Stimulated activated CD8-positive, alpha-beta memory T cell treated with anti-CD3 and anti-CD28 coated beads, Interleukin-15, amount 100 ng/mL, for 1 hour (primary cell): ENCODE measurements around the gene CUTA.

Source experiments
- DNase-seq: peaks from one replicate; pipeline ENCODE4 v3.0.0-alpha.2; 2020; ENCODE audit warnings: low read depth

The CUTA gene

DNA sequence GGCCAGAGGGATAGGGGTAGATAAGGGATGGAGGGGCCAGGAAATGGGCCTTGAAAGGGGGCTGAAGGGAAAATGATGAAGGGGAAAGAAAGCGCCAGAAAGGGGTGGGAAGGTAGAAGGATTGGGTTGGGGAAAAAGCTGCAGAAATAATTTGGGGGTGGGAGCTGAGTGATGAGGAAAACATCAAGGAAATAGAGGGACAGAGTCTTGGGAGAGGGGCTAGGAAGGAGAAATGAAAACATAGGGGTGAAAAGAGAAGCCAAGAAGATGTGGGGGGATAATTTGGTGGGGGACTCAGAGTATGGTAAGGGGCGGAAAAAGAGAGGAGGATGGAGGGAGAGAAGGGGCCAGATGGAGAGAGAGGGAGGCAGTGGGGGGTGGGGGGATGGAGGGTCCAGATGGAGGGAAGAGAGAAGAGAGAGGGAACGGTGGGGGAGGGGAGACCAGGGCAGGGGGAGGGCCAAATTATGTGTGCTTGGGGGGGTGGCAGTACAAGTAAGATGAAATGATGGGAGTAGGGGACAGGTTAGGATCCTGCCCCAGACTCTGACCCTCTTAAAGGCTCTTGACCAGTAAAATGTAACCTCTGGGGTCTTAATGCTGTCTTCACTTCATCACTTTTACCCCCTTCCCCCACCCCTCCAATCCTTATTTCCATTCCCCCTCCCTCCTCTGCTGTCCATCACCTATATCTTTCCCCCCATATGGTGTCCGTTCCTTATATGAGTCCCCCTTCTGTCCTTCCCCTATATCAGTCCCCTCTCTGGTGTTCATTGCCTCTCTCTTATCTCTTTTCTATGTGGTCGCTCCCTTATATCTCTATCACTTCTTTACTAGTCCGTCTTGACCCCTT lies 2.8 kb upstream of the CUTA start:
- no peak for DNase-seq

DNA sequence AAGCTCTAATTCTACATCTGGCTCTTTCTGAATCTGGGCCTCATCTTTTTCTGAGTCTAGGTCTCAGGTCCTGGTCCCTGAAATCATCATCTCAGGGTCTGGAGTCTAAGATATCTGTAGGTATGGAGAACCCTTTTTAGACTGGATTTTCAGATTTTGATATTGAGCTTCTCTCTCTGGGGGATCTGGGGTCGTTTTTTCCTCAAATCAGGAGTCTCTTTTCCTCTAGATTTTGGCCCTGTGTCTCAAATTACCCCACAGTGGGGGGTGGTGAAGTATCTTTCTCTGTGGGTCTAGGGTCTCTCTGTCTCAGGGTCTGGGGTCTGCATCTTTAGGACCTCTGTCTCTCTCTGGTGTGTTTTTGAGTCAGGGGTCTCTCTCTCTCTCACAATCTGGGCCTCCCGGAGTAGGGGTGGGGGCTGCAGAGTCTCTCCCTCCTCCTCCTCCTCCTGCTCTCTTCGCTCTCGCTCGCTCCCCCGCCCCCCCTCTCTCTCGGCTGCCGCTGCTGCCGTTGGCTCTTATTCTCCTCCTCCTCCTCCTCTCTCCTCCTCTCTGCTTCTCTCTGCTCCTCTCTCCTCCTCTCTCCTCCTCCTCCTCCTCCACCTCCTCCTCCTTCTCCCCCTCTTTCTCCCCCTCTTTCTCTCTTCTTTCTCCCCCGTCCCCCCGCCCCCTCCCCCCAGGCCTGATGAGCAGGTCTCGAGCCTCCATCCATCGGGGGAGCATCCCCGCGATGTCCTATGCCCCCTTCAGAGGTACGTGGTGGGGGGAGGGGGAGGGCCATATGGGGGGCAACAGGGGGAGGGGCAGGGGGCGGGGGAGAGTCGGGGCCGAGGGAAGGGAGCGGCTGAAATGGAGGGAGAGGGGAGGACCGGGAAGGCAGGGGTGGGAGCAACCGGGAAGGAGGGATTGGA lies 1.9 kb upstream of the CUTA start, which contains the start of gene SYNGAP1:
Gene SYNGAP1 (plus strand): TSS at position 486 of the 911 bp plus-strand sequence. CDS start 200 bp downstream, at position 686.
- no peak for DNase-seq

DNA sequence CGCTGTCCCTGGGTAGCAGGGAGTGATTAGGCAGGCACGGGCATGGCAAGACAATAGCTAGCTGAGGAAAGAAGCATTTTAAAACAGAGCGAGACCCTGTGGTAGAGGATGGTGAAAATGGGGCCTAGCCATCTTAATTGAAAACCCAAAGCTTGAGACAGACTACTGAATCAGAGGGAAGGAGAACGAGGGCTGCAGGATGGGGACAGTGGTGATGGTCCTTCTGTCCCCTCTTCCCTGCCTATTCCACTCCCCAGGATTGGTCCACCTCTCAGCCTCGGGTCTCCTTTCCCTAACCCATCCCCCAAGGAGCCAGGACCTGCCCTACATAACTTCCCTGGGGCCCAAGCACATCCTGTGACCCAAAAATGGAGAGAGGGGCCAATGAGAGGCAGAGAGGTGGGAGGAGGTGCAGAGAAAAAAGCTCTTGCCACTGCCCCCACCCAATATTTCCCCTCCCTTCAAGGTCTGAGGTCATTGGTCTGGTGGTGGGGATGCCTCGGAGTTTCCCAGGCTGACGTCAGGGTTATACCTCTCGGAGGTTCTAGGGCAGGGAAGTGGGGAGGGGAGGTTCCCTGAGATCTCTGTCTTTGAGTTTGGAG lies 884 bp upstream of the CUTA start:
- no peak for DNase-seq

DNA sequence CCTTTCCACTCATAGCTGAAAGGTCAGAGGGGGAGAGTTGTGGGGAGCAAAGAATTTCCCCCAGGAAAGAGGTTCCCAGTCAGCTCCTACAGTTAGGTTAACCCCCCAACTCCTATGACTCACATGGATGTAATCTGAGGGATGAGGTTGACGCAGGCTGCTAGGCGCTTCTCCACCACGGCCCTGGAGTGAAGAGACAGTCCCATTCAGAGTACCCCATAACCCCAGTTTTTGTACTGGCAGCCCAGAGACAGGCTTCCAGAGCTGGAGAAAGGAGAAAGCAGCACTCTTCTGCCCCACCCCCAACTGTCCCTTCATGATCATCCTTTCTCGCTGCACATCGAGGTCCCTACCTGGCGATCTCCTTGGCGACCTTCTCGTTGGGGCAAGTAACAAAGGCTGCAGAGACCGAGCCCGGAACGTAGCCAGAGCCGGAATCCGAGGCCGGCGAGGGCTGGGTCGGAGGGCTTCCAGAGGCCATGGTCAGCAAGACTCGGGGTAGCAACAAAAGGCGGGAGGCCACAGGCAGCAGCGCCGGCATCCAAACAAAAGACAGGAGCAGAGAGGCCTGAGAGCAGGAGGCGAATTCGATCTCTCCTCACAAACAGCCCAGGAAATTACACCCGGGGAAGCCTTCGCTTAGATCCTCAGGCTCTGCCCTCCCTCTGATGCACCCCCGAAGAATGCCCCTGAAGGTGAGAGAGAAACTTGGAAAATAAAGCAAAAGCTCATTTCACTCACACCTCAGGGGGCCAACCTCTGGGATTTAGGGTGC lies 592 bp downstream of the CUTA start:
- no peak for DNase-seq

DNA sequence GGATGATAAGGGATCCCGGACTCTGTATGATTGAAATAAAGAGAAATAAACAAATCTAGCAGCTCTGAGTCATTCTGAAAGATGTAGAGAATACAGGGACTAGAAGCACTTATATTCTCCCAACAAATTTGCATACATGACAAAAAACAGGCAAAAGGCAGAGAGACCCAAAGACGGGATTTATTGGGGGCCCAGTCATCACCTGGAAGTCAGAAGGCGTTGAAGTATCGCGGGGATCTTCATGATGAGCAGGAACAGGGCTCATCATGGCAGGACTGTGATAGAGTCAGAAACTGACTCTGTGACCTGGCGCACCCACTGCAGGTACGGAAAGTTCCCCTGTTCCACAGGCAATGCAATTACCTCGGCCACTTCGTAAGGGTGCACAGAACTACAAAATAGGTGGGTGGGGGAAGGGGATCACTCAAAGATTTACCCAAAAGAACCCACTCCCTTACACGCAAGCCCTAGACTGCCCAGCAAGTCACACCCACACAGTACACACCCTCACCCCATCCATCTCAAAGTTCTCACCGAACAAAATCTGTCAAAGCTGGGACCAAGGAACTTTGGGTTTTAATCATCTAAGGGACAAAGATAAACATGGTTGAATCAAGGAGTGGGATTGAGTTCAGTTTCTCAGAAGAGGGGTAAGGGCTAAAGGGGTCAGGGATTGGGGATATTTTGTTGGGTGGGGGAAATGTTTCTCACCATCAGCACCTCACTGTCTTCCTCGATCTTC lies 1.4 kb downstream of the CUTA start:
- no peak for DNase-seq

DNA sequence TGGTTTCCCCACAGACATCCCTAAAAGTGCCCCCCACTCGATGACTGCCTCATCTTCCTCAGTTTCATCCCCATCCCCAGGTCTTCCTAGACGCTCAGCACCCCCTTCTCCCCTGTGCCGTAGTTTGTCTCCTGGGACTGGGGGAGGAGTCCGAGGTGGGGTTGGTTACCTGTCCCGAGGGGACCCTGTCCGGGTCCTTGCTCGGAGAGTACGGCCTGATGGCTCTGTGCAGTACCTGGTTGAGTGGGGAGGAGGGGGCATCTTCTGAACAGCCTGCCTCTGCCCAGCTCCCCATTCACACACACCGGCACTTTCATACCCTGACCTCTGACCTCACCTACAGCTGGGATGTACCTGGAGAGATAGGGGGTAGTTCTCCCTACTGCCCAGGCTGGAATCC lies 2.1 kb downstream of the CUTA start:
- DNase-seq: no peak

DNA sequence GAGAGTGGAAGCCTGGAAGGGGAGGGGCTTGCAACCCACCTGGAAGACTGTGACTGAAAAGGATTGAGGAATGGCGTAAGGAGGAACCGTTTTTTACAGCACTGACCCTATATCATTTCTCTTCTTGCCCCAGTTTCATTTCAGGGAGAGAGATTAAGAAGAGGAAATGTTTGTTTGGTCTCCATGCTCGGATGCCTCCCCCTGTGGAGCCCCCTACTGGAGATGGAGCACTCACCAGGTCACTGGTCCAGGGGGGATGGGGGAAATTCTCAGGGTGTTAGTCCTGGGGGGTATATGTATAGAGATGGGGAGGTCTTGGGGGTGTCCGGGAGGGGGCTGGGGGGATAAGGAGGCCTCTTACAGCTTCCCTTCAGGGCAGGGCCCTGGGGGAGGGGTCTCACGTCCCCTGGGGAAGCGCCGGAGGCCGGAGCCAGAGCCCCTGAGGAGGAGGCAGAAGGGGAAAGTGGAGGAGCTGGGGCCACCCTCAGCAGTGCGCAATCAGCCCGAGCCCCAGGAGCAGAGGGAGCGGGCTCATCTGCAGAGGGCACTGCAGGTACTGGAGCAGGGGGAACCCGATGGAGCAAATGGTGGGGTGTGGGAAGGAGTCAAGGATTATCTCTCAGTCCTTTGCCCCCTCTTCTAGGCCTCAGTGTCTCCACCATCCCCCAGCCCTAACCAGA lies 3.2 kb downstream of the CUTA start:
- DNase-seq: no peak

DNA sequence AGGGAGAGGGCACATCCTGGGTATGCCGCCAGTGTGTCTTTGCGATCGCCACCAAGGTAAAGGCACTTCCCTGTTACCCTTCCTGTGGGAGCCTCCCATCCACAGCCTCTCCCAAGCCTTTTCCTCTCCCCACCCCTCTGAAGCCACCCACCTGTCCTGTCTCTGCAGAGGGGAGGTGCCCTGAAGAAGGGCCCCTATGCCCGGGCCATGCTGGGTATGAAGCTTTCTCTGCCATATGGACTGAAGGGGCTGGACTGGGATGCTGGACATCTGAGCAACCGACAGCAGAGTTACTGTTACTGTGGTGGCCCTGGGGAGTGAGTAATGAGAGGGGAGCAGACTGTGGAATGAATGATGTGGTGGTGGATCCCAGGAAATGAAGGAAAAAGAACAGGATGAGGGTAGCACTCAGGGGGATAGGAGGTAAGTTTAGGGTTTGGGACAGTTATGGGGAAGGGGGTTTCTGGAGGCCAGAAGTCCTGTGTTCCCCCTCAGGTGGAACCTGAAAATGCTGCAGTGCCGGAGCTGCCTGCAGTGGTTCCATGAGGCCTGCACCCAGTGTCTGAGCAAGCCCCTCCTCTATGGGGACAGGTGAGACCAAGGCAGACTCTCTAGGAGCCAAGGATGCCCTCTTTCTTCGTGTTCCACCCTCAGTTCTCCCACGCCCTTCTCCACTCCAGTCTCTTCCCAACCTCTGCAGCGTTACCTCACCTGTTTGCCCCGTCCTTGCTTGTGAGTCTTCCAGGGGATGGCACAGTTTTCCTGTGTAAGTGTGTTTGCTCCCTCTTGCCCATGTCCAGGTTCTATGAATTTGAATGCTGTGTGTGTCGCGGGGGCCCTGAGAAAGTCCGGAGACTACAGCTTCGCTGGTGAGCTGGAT lies 4.4 kb downstream of the CUTA start:
- DNase-seq: no peak

DNA sequence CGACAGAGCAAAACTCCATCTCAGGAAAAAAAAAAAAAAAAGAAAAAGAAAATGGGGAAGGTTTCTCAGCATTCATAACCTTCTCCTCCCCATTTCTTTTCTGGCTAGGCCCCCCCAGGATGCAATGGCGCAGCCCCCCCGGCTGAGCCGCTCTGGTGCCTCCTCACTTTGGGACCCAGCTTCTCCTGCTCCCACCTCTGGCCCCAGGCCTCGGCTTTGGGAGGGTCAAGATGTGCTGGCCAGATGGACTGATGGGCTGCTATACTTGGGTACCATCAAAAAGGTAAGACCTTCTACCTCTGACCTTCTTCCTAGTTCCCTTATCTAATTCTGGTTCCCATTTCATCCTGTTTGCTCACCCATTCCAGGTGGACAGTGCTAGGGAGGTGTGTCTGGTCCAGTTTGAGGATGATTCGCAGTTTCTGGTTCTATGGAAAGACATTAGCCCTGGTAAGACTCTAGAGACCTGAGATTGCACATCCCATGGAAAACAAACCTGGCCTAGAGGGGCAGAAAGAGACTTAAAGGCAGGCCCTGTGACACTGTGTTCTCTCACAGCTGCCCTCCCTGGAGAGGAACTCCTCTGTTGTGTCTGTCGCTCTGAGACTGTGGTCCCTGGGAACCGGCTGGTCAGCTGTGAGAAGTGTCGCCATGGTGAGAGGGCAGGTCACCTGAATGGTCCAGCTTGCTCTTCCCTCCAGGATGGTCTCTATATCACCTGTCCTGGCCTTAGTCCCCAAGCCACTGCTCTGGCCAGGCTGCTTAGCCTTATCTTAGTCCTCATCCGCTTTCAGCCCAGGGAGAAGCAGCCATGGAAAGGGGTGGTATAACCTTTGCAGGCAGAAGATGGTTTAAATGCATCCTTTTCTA lies 5.5 kb downstream of the CUTA start:
- no peak for DNase-seq

DNA sequence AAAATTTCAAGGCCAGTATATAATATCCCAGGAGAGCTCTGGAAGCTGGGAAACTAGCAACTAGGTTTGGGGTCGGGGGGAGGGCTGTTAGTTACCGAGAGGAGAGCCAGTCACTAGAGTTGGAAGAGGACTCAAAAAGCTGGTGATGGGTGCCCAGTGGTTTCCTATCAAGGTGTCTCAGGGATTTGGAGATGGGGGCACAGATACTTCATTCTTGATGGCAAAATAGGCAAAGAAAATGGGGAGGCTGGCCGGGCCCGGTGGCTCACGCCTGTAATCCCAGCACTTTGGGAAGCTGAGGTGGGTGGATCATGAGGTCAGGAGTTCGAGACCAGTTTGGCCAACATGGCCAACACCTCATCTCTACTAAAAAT lies 6.3 kb downstream of the CUTA start:
- DNase-seq: no peak

DNA sequence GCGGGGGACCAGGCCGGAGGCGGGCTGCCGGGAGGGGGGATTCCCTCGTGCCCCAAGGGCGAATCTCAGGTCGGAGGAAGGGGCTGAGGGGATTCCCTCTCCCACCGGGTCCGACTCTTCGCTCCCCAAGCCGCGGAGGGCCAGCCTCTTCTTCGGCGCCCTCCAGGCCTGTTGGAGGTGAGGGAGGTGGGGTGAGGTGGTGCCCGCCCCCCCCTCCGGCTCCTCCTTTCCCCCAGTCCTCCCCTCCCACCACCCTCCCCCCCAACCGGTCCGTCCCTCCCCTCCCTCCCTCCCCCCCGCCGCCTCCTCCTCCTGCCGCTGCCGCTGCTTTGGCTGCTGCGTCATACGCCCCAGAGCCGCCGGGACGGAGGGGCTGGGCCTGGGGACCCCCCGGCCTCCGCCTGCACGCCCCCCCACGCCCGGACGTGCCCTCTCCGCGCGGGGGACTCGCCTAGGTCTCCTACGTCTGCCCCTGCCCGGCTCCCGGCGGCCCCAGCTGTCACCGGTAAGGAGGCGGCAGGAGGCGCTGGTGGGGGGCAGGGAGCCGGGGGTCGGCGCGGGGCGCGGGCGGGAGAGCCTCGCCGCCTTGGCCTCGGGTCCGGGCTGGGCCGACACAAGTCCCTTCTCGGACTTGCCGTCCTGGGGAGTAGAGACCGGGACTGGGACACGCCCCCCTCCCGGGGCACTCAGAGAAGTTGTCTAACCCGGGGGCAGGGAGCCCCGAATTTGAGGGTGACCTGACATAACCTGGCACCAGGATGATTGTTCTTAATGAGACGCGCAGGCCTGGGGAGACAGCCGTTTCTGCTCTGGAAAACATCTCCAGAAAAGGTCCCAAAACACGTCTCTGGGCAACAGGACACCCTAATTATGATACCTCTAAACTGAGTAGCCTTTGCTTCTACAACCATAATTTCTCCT lies 6.9 kb downstream of the CUTA start, which contains the start of gene PHF1:
Gene PHF1 (plus strand): TSS at position 304 of the 921 bp plus-strand sequence. CDS start 1,250 bp downstream, outside the sequence.
- DNase-seq: peak; percentile 68

DNA sequence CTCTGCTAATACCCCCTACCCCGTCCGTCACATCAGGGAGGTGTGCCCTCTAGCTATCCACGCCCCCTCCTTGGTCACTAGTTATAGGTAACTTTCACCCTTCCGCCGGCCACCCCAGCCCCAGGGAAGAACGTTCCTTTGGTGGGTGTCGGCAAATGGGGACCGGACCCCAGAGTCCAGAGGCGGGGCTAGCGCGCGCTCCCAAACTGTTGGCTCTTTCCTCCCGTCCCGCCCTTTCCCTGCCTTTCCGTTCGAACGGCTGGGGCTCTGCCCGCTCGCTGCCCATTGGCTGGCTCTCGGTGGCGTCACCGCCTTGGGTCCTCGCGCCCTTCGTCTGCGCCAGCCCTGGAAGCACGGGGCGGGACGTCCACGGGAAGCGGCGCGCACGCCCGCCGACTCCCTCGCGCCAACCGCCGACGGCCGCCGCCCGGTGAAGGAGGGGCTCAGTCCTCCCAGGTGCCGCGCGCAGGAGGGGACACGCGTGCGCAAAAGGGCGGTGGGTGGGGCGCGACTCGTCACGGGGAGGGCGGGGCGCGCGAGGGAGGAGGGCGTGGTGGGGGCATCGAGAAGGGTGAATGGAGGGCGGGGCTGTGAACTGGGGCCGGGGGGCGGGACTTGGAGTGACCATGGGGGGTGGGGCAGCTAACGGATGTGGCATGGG lies 7.7 kb downstream of the CUTA start:
- peak; percentile 98 for DNase-seq

DNA sequence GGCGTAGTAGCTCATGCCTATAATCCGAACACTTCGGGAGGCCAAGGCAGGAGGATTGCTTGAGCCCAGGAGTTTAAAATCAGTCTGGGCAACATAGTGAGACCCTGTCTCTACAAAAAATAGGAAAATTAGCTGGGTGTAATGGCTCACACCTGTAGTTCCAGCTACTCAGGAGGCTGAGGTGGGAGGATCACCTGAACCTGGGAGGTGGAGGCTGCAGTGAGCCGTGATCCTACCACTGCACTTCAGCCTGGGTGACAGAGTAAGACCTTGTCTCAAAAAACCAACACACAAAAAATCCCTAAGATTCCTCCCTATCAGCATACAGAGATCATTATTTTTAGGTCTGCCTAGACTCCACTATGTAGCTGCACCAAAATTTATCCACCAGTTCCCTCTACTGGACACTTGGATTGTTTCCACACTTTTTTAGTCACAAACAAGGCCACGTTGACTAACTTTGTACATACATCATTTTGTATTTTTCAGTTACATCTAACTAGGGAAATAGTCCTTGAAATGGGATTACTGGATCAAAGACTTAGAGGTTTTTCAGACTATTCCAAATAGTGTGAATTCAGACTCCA lies 10.7 kb downstream of the CUTA start:
- DNase-seq: no peak

DNA sequence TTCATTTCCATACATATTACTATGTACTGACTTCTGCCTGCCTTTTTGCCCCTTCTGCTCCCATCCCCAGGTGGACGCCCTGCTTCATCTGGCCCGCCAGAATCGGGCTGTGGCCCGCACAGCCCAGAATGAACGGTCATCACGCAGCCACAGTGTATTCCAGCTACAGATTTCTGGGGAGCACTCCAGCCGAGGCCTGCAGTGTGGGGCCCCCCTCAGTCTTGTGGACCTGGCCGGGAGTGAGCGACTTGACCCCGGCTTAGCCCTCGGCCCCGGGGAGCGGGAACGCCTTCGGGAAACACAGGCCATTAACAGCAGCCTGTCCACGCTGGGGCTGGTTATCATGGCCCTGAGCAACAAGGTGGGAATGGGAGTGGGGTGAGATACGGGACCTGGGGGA lies 11.8 kb downstream of the CUTA start:
- no peak for DNase-seq

DNA sequence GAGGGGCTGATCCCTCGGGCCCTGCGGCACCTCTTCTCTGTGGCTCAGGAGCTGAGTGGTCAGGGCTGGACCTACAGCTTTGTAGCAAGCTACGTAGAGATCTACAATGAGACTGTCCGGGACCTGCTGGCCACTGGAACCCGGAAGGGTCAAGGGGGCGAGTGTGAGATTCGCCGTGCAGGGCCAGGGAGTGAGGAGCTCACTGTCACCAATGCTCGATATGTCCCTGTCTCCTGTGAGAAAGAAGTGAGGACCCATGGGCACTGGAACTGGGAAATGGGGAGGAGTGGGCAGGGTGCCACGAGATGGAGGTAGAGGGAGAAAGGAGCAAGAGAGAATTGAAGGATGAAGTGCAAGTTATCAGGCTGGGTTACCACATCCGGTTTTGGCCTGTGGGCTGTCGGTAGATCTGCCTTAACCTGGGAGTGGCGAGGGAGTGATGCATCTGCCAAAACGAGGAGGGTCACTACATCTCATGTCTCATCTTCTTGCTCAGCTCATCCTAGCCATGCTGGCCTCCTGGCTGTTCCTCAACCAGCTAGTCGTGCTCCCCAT lies 12.4 kb downstream of the CUTA start:
- no peak for DNase-seq

DNA sequence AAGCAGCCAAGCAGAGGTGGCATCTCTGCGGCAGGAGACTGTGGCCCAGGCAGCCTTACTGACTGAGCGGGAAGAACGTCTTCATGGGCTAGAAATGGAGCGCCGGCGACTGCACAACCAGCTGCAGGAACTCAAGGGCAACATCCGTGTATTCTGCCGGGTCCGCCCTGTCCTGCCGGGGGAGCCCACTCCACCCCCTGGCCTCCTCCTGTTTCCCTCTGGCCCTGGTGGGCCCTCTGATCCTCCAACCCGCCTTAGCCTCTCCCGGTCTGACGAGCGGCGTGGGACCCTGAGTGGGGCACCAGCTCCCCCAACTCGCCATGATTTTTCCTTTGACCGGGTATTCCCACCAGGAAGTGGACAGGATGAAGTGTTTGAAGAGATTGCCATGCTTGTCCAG lies 13.0 kb downstream of the CUTA start:
- no peak for DNase-seq
